AG04450 (cell line): ENCODE data around the gene ZNF213. TPM values are rescaled to one million over a fixed set of nuclear protein-coding genes. Genes with fewer than 3 reads are reported as not detected.

Experiments
- CTCF ChIA-PET: fragments of 300-600, 350-600 bp; formaldehyde crosslinking; extraction: SDS; loops from one replicate; lab custom pipeline; 2022; ENCODE audit warnings: antibody characterized with exemption, inconsistent platforms; lab: Charles Lee
- POLR2A ChIA-PET: fragments of 350-600 bp; formaldehyde crosslinking; extraction: SDS; loops from one replicate; lab custom pipeline; 2021; ENCODE audit warnings: antibody characterized with exemption, inconsistent platforms; lab: Yijun Ruan, JAX
- DNase-seq: peaks from one replicate; pipeline ENCODE4 v3.0.0-alpha.2; 2011; ENCODE audit warnings: low read depth, low spot score
- H3K27ac ChIP-seq: one replicate; pipeline ENCODE4 v1.5.1; 2012; ENCODE audit warnings: low read depth, low read length, control low read depth
- H3K27me3 ChIP-seq: one replicate; pipeline ENCODE4 v1.6.0; 2012; ENCODE audit warnings: low read length; ENCODE audit not compliant: control insufficient read depth, insufficient read depth
- H3K4me3 ChIP-seq: 2 replicates; pipeline ENCODE4 v1.5.1; 2011; ENCODE audit warnings: mild to moderate bottlenecking, low read depth, low read length, control low read depth
- H3K9me3 ChIP-seq: 2 replicates; pipeline ENCODE4 v1.5.1; 2012; ENCODE audit warnings: low read length; ENCODE audit not compliant: control insufficient read depth, insufficient read depth
- CTCF ChIP-seq: IDR thresholded peaks from 2 replicates; pipeline ENCODE4 v1.5.1; 2011; ENCODE audit warnings: low read depth, low read length, control low read depth, inconsistent platforms
- polyA plus RNA-seq: library from polyadenylated mRNA; depleted of rRNA; stranded (reverse); fragments of >200 nt; gene quantifications from 2 replicates; pipeline ENCODE4 v1.2.3, GENCODE V29; 2011; rRNA removed
- small RNA-seq: library from RNA; depleted of rRNA; stranded (forward); fragments of <200 nt; gene quantifications from one replicate; pipeline ENCODE3, GENCODE V24; 2012; ENCODE audit warnings: low read depth; ENCODE audit not compliant: insufficient read length

The ZNF213 gene
- polyA plus RNA-seq, 1 experiment = 0.47 TPM

- ChIA-PET POLR2A (interaction anchor here (0.9 kb wide), 1 partner anchor 39 kb away, joined by 6 read pairs; no protein-coding TSS in a partner anchor), CTCF (no interaction called here)
- Histone ChIP-seq H3K9me3 (peaks cover 16% of the 10 kb centered on the region), H3K27me3 (peaks cover 15% of the 10 kb centered on the region), H3K27ac (no peak overlapping the region), H3K4me3 (peak overlapping the region; percentile 69)
- TF ChIP-seq CTCF = no peak
- no peak for DNase-seq
Measured at GRCh38 chr16:3188675-3188924, 53.8 kb downstream of the ZNF213 start.

GRCh38 chr16:3188925-3189825 lies 54.3 kb downstream of the ZNF213 start:
- Histone ChIP-seq H3K27ac (no peak overlapping the region), H3K27me3 (peaks cover 15% of the 10 kb centered on the region)
- CTCF ChIA-PET = no interaction called here

GRCh38 chr16:3189869-3190268 lies 55.0 kb downstream of the ZNF213 start:
- Histone ChIP-seq H3K27ac (no peak overlapping the region), H3K9me3 (peaks cover 16% of the 10 kb centered on the region), H3K4me3 (peak overlapping the region; percentile 69), H3K27me3 (peaks cover 15% of the 10 kb centered on the region)
- no peak for DNase-seq
- ChIA-PET CTCF (no interaction called here), POLR2A (interaction anchor here (1.2 kb wide), 1 partner anchor 175 kb away, joined by 3 read pairs; no protein-coding TSS in a partner anchor)
- TF ChIP-seq CTCF = no peak

More at GRCh38 chr16:3188925-3189825, 54.3 kb downstream of the ZNF213 start:
- TF ChIP-seq CTCF = no peak
- Histone ChIP-seq H3K4me3 (peak overlapping the region; percentile 69), H3K9me3 (peaks cover 16% of the 10 kb centered on the region)
- POLR2A ChIA-PET = interaction anchor here (0.5 to 1.2 kb wide), 4 partner anchors 10 to 176 kb away, joined by 3 to 6 read pairs (median 4); partner anchors contain the start of gene ZNF263
- no peak for DNase-seq

DNA sequence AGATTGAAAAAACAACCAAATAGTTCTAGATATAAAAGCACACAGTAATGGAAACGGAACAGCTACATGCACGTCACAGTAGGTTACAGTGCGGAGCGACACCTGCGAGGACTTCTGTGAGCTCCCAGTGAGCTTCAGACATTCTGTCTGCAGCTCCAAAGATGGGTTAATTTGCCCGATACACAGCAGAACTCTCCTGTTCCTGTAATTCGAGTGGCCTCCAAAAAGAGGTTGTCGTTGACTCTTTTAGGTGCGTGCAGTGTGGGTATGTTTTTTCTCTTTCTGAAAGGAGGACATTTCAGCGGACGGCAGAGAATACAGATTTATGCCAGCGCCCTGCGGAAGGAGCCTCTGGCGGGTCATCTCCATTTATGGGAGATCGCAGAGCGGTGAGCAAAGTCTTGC lies 56.1 kb downstream of the ZNF213 start:
- ChIA-PET CTCF (no interaction called here), POLR2A (no interaction called here)
- Histone ChIP-seq H3K9me3 (peaks cover 18% of the 10 kb centered on the region), H3K27ac (no peak overlapping the region), H3K27me3 (peaks cover 18% of the 10 kb centered on the region), H3K4me3 (peak overlapping the region; percentile 21)
- no peak for DNase-seq
- no peak for TF ChIP-seq CTCF

Small RNA genes lying within 50 kb of the gene (small RNA-seq; reads per million reads assigned to genes)
- not detected for gene RNU1-22P

Other genes starting within 250 kb of the ZNF213 start
- gene FLYWCH1, start 223.1 kb upstream of the ZNF213 start, polyA plus RNA-seq = 15.1 and 19.8 TPM in 2 replicates
- gene KREMEN2, start 170.8 kb upstream of the ZNF213 start, polyA plus RNA-seq = 0.04 TPM in 1 of 2 replicates, not detected in the other
- 1.2 and 1.9 TPM in 2 replicates for gene PAQR4, start 165.7 kb upstream of the ZNF213 start, polyA plus RNA-seq
- 1.2 and 1.3 TPM in 2 replicates for gene PKMYT1, start 154.6 kb upstream of the ZNF213 start, polyA plus RNA-seq
- not detected in 2 replicates for gene CLDN9, start 122.1 kb upstream of the ZNF213 start, polyA plus RNA-seq
- gene CLDN6, start 116.8 kb upstream of the ZNF213 start, polyA plus RNA-seq = 0.07 and 0.10 TPM in 2 replicates
- 67.3 and 97.1 TPM in 2 replicates for gene TNFRSF12A, start 114.7 kb upstream of the ZNF213 start, polyA plus RNA-seq
- 51.6 and 73.4 TPM in 2 replicates for gene HCFC1R1, start 111.1 kb upstream of the ZNF213 start, polyA plus RNA-seq
- gene THOC6, start 111.0 kb upstream of the ZNF213 start, polyA plus RNA-seq = 14.5 and 16.7 TPM in 2 replicates
- not detected in 2 replicates for gene BICDL2, start 98.1 kb upstream of the ZNF213 start, polyA plus RNA-seq
- not detected in 2 replicates for gene MMP25, start 88.5 kb upstream of the ZNF213 start, polyA plus RNA-seq
- 30.3 and 37.9 TPM in 2 replicates for gene IL32, start 69.4 kb upstream of the ZNF213 start, polyA plus RNA-seq
- not detected in 2 replicates for gene ZSCAN10, start 35.7 kb upstream of the ZNF213 start, polyA plus RNA-seq
- 3.6 and 5.5 TPM in 2 replicates for gene ZNF205, start 22.4 kb upstream of the ZNF213 start, polyA plus RNA-seq
- gene OR1F1, start 53.2 kb downstream of the ZNF213 start, polyA plus RNA-seq = 0.20 and 0.29 TPM in 2 replicates
- 4.7 and 6.1 TPM in 2 replicates for gene ZNF200, start 100.1 kb downstream of the ZNF213 start, polyA plus RNA-seq
- gene MEFV, start 121.6 kb downstream of the ZNF213 start, polyA plus RNA-seq = not detected in 2 replicates
- gene ZNF263, start 148.5 kb downstream of the ZNF213 start, polyA plus RNA-seq = 13.2 and 22.5 TPM in 2 replicates
- 4.4 and 5.3 TPM in 2 replicates for gene TIGD7, start 170.4 kb downstream of the ZNF213 start, polyA plus RNA-seq
- 15.9 and 20.3 TPM in 2 replicates for gene ZNF75A, start 170.5 kb downstream of the ZNF213 start, polyA plus RNA-seq
- gene OR2C1, start 220.9 kb downstream of the ZNF213 start, polyA plus RNA-seq = 0.07 and 0.09 TPM in 2 replicates